NCI-H1436 treated with DMSO at 0.1 percent for 48 hours (cell line): Measurements from ENCODE around the gene PPARD.
A peak's percentile ranks its signal among the peaks of the same experiment; 100 is the strongest.
"Not testable (repeated sequence)": the region's sequence is repeated elsewhere in the genome, so short reads cannot be mapped to it uniquely, and the experiment has no call there.

Experiments used
- DNase-seq: peaks from one replicate; lab custom pipeline; 2025; lab: John Stamatoyannopoulos, UW

The PPARD gene

DNA sequence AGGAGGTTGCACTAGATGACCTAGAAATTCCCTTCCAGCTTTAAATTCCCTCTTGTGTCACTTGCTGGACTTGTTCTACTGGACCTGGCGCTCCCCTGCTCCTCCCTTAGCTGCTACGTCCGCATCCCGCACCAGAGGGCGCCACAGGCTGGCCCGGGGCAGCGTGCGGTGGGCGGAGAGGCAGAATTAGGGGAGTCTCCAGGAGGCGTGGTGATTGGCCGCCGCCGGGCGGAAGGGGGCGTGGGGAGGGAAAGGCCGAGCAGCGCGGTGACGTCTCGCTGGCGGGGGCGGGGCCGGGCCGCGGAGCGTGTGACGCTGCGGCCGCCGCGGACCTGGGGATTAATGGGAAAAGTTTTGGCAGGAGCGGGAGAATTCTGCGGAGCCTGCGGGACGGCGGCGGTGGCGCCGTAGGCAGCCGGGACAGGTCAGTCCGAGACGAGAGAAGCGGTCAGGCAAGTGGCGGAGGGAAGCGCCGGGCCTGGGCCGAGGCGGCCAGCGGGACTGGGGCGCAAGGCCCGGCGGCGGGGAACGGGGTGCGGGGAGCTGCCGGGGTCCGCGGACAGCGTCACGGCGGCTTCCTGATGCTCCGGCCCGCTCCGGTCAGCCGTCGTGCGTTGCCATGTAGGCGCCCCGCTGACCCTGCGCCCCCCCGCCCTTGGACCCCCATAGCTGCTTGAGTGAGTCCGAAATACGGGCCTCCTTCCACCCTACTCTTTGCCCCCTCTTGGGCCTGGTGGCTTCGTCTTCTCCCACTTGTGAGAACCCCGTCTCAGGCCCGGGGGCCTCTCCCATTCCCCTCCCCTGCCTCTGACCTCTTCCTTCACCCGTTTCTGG is at the start of gene PPARD:
TSS of gene PPARD (plus strand) at position 301 of the 834 bp plus-strand sequence. CDS start 68,530 bp downstream, outside the sequence.
- DNase-seq = peak; percentile 28

DNA sequence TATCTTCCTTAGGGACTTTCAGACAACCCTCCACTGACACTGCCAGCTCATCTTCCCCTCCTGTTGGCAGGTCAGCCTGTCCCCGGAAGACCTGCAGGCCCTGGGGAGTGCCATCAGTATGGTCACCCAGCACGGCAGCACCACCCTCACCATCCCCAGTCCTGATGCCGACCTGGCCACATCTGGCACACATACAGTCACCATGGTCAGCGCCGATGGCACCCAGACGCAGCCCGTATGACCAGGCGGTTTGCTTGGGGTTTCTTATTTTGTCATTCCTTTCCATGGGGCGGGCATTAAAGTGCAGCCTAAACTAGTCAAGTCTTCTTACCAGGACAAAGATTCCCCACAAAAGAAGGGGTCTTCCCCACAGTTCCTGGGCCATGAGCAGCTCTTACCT is 48.7 kb upstream of the PPARD start:
- DNase-seq = no peak

DNA sequence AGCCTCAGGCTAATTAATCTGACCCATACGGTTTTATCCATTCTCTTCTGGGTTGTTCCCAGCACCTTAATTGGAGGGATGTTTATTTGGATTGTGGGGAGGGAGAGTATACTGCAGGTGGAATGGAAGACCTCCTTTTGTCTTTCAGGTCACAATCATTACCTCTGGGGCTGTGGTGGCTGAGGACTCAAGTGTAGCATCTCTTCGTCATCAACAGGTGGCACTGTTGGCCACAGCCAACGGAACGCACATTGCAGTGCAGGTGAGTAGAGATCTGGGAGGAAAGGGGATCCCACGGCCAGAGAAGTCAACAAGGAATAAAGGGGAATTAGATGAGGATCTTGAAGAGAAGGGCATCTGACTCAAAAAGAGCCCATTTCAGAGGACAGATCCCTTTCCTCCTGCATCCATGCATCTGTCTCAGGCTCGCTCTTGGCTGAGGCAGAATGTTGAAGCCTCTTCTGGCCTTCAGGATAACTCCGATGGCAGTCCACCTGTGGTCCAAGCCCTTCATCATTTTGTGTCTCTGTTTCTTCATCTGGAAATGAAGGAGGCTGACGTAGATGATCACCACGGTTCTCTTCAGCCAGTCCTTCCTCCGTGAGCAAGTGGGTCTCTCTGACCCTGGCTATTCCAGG is 47.9 kb upstream of the PPARD start:
- DNase-seq = no peak

DNA sequence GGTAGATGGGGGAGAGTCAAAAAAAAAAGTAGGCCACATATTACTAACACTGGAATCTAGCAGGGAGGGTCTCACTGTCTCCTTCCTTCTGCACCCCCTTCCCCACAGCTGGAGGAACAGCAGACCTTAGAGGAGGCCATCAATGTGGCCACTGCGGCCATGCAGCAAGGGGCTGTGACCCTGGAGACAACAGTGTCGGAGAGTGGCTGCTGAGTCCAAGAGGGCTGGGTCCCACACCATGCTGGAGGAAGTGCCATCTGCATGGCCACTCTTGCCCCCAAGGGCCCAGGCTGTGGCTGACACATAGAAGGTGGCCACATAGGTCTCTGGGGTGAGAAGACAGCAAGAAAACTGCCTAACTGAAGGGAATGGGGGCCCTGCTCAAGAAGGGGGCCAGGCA is 47.3 kb upstream of the PPARD start:
- DNase-seq = no peak

DNA sequence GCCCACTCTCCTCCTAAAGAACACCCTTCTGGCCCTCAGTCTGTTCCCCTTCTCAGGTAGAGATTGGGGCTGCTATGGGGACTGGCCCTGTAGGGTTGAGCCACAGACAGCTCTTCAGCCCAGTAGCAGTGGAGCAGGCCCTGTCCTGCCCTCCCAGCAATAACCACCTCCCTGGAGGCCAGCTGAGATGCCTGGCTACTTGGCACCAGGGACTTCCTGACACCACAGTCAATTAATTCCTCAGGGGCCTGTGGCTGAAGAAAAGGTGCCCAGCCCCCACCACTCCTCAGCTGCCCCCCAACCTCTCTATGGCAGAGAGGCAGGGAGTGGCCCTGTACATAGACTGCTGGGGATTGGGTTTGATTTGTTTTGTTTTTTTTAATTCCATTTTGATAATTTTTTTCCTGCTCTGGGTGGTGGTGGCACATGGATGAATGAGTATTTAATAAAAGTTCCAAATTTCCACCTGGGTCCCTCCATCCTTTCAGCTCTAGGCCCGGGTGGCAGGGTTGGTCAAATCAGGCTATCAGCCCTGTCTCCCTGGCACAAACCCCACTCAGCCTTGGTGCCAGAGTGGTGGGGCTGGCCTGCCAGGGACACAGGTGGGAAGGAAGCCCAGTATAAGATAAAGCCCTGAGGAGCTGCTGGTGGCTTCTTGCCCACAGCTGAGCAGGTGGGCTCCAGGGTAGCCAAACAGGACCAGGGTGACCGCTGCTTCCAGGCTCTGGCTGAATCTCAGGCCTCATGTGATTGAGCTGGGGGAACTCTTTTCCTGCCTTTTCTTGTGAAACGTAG is 46.6 kb upstream of the PPARD start:
- DNase-seq = no peak

DNA sequence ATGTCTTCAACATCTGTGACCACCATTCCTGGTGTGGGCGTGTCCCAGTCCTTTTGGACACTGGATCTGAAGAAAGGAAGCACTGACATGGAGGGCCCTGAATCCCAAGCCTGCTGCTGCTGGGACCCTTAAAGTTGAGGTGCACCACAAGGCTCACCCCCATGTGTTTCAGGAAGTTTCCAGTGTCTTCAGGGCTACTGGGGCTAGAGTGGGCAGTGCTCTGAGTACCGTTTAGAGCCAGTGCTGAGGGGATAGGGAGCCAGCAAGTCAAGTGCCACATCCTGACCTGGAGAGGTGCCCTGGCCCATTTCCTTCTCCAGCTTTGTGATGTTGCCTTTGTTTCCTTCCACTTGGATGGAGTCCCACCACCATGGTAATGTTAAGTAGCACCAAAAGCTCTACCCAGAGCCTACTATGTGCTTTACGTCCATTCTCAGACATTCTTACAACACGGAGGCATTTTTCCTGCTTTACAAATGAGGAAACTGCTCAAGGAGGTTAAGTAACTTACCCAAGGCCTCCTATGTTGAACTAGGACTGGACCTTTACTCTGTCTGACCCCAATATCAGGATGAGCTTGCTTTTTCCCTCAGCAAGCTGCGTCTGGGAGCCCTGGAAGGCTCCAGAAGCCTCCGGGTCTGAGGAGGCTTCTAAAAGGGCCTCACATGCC is 45.3 kb upstream of the PPARD start:
- DNase-seq = no peak

DNA sequence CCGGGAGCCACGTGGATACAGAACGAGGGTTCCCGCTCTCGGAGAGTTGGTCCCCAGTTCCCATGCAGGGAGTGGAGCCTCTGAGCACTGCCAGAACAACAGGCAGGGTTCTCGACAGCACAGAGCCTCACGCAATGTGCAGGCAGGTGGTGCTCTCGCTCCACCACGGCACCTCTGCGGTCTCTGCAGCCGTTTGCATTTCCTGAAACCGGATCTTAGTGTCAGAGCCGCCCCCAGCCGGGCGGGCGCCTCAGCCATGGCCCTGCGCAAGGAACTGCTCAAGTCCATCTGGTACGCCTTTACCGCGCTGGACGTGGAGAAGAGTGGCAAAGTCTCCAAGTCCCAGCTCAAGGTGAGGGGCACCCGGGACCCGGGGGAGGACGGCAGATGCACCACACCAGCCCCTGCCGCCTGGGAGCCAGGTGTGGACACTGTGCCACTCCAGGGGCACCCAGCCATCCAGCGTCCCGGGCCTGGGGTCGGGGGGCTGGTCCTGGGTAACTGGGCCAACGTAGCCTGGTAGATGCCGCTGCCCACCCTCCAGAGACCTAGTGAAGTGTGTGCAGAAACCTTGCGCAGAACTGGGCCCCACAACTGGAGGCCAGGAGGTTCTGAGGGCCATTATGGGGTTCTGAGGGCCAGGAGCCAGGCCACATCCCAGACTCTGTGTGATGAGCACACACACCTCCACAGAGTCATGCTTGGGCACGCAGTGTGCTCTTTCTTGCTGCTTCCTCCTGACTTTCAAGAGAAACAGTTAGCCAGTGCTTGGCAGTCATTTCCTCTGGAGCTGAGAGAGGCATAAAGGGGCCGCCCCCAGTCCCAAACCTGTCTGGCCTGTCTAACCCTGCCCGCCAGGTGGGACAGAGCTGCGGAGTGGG is 44.5 kb upstream of the PPARD start, which contains the start of gene DEF6:
TSS of gene DEF6 (plus strand) at position 218 of the 881 bp plus-strand sequence. CDS start at position 257, 39 bp downstream.
- DNase-seq = peak; percentile 61

DNA sequence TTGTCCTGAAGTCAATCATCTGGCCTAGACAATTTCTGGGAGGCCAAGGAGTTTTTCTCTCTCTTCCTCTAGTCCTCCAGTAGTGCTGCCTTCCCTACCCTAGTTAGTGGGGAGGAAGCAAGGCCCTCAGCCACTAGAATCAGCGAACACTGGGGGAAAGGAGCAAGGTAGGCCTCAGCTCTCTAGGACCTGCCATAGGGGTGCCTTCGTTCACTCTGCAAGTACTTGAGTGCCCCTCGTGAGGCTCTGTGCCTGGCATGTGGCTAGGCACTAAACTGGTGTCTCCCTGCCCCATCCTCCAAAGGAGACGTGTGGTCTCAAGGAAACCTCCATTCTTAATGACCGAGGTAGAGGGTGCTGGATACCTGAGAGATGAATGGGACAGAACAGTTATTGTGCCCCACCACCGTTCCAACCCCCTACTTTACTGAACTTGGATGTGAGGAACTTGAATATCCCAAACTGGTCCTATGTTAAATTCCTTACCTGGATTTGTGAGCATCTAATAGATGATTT is 43.7 kb upstream of the PPARD start:
- no peak for DNase-seq

DNA sequence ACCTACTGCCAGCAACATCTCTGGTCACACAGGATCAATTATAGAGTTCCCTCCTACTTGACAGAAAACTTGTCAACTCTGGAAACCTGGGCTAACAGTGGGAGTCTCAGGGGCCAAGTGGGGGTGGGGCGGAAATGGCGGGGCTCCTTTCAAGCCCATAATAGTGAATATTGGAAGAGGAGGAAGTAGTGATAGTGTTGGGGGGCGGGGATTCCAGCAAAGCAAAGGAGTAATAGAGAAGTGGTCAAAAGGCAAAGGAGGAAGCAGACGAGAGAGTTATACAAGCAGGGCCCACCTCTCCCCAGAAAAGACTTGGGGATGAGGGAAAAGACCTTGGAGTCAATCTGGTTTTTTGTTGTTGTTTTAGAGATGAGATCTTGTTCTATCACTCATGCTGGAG is 42.7 kb upstream of the PPARD start:
- DNase-seq = no peak

DNA sequence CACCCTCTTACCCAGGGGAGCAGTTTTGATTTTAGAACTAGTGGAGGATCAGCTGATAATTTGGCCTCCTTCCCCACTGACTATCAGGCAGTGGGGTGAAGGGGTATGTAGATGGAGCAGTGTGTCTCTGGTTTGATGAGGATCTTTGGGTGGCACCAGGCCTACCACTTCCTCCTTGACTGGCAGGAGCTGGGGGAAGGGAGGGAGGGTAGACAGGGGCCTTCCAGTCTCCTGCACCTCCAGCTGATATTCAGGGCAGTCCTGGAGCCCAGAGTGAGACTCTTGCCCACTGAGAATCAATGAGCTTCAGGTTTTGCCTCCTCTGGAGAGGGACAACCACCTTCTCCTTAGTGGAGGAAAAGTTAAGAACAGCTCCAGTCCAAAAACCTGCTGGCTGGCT is 41.5 kb upstream of the PPARD start:
- DNase-seq = no peak

DNA sequence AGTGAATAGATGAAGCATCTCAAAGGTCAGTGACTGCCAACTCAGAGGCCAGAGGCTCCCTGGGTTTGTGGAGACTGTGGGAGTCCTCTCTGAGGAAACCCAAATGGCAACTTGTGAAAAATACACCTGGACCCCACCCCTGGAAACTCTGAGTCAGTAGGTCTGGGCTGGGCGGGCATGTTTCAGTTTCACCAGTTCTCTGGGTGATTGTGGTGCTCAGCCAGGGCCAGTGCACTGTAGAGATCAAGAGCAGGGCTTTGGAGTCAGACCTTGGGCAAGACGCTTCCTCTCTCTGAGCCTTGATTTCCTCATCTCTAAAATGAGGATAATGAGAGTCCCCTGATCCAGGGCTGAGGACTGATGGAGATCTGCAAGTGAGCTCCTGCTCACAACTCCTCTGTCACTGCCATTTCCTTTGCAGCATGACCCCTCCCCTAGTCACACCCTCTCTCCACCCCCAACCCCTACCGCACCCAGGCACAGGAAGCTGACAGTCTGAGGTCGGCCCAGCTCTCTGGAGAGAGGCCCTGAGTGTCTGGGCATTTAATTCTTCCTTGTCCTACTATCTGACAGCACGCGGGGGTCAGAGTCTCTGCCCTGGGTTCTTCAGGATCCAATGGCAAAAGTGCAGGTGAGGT is 39.6 kb upstream of the PPARD start:
- no peak for DNase-seq

DNA sequence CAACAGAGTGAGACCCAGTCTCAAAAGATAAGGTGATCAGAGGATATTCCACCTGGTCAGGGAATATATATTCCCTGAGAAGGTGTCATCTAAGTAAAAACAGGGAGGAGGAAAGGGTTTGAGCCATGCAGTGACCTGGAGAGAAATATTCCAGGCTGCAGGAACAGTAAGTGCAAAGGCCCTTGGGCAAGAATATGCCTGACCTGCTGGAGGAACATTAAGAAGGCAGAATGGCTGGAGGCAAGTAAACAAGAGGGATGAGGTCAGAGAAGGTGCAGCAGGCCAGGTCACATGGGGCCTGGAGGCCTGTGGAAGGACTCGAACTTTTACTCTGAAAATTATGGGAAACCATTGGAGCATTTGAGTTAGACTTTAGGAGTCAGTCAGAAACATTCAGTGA is 38.1 kb upstream of the PPARD start:
- DNase-seq = no peak

DNA sequence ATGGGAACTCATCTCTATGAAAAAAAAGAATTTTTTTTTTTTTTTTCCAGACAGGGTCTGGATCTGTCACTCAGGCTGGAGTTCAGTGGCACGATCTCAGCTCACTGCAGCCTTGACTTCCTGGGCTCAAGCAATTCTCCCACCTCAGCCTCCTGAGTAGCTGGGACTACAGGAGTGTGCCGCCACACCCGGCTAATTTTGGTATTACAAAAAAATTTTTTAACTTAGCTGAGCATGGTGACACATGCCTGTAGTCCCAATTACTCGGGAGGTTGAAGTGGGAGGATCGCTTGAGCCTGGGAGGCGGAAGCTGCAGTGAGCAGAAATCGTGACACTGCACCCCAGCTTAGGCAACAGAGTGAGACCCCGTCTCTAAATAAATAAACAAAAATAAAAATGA is 37.2 kb upstream of the PPARD start:
- DNase-seq = no peak

DNA sequence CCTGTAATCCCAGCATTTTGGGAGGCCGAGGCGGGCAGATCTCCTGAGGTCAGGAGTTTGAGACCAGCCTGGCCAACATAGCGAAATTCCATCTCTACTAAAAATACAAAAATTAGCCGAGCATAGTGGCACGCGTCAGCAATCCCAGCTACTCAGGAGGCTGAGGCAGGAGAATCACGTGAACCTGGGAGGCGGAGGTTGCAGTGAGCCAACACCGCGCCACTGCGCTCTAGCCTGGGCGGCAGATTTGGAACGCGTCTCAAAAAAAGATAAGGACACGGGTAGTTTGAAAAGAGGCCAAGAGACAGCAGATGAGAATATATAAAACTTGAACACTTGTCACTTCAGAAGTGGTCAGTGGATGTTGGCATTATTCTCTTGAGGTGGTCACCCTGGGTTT is 35.2 kb upstream of the PPARD start:
- DNase-seq = not testable (repeated sequence)

DNA sequence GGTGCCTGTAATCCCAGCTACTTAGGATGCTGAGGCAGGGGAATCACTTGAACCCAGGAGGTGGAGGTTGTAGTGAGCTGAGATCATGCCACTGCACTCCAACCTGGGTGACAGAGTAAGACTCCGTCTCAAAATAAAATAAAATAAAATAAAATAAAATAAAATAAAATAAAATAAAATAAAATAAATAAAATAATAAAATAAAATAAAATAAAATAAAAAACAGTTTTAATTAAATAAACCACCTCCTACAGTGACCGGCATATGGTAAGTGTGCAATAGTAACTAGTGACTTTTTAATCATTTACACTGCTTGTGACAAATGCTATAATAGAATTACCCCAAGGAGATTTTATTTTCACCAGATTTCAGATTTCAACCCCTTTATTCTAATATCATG is 33.8 kb upstream of the PPARD start:
- not testable (repeated sequence) for DNase-seq

DNA sequence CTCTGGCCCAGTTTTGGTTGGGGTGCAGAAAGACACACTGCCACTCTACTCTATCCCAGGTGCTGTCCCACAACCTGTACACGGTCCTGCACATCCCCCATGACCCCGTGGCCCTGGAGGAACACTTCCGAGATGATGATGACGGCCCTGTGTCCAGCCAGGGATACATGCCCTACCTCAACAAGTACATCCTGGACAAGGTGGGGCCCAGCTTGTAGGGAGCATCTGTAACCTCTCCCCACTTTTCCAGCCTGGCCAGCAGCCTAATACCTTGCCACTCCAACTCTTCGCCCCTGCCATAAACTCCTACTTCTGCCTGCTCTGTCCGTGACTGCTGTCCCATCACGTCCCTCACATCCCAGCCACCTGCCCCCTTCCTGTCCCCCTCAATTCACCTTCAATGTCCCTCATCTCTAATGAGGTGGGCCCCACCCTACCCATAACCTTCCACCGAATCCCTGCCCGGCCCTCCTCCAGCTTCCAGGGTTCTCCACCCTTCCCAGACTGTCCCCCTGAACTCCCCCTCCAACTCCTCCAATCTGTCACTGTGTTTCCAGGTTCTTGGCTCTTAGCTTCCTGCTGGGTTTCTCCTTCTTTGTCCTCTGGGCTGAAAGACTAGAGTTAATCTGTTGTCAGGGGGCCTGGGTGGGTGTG is 32.6 kb upstream of the PPARD start:
- DNase-seq = no peak

DNA sequence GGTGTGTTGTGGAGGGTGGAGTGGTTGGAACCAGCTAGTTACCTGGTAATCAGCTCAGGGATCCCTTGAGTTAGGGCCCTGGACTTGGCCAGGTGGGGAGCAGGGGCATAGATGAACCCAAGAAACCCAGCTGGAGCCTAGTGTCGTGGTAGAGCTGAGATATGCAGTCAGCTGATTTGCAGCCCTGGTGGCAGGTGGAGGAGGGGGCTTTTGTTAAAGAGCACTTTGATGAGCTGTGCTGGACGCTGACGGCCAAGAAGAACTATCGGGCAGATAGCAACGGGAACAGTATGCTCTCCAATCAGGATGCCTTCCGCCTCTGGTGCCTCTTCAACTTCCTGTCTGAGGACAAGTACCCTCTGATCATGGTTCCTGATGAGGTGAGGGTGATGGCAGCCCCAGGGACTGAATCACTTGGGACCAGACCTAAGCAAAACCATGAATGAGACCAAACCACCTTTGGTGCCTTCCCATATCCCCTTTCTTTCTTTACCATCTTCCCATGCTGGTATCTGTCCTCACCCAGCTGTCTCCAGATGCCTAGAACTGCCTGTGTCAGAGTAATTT is 32.0 kb upstream of the PPARD start:
- no peak for DNase-seq

DNA sequence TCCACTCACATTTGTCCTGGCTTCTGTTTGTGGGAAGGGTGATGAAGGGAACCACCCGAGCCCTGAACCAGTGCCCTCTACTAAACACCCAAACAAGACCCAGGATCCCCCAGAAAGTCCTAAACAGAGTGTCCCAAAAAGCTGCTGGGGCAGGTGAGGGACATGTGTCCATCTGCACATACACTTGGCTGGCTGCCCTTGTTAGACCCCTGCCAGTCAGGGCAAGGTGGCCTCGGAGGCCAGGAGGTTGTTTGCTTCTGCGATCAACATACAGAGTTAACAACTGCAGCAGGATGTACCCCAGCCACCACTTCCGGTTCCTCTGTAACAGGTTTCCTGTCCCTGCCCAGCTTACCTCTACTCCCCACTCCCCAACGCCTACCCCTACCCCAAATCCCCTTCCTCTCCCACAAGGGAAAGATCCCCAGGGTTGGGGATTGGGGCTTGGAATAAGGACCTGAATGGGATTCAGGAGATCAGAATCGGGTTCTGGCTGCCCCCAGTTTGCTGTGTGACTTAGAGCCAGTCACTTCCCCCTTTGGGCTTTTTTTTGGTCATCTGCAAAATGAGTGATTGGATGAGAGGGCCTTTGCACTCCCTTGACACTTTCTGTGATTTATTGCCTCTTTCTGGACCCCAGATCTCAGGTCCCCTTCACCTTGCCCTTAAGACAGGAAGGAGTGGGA is 30.8 kb upstream of the PPARD start:
- DNase-seq = no peak
